Fibroblast of lung (primary cell): ENCODE measurements around the gene CTBP2. TPM values are rescaled to one million over a fixed set of nuclear protein-coding genes. Genes with fewer than 3 reads are reported as not detected.
A peak's percentile ranks its signal among the peaks of the same experiment; 100 is the strongest.

Experiments used
- DNase-seq, 2 donors: peaks; one replicate each; pipeline versions ENCODE4 v3.0.0 to v3.0.0-alpha.2; 2010; ENCODE audit warnings: low read depth in 2 of 2
- H2AFZ ChIP-seq: 2 replicates; pipeline ENCODE4 v1.5.1; 2012; ENCODE audit warnings: low read length, control low read depth, inconsistent platforms
- H3K27ac ChIP-seq: 2 replicates; pipeline ENCODE4 v1.5.1; 2011; ENCODE audit warnings: low read length, control low read depth; ENCODE audit not compliant: insufficient read depth
- H3K27me3 ChIP-seq: 2 replicates; pipeline ENCODE4 v1.5.1; 2011; ENCODE audit warnings: mild to moderate bottlenecking, low read length; ENCODE audit not compliant: control insufficient read depth, insufficient read depth
- H3K36me3 ChIP-seq: 2 replicates; pipeline ENCODE4 v1.5.1; 2011; ENCODE audit warnings: low read length; ENCODE audit not compliant: control insufficient read depth, insufficient read depth
- H3K4me1 ChIP-seq: 2 replicates; pipeline ENCODE4 v1.5.1; 2011; ENCODE audit warnings: low read length; ENCODE audit not compliant: control insufficient read depth, insufficient read depth; ENCODE audit errors: extremely low read depth
- H3K4me2 ChIP-seq: 2 replicates; pipeline ENCODE4 v1.5.1; 2011; ENCODE audit warnings: low read length, control low read depth; ENCODE audit not compliant: insufficient read depth; ENCODE audit errors: extremely low read depth
- H3K4me3 ChIP-seq, 4 experiments: fragments of 200-600 bp in 1 of 4; sonication (generic) in 1 of 4; replicated peaks in 1 of 4; 2 replicates each; pipeline ENCODE4 v1.5.1; 2011 to 2016; ENCODE audit warnings: low read length in 4 of 4, low read depth in 3 of 4, mild to moderate bottlenecking in 3 of 4, control low read depth in 2 of 4, inconsistent platforms in 1 of 4, mixed read lengths in 1 of 4; ENCODE audit not compliant: insufficient read depth in 1 of 4; ENCODE audit errors: control extremely low read depth in 1 of 4
- H3K79me2 ChIP-seq: 2 replicates; pipeline ENCODE4 v1.5.1; 2012; ENCODE audit warnings: mild to moderate bottlenecking, low read length, inconsistent platforms; ENCODE audit not compliant: control insufficient read depth, insufficient read depth
- H3K9ac ChIP-seq: 2 replicates; pipeline ENCODE4 v1.5.1; 2011; ENCODE audit warnings: mild to moderate bottlenecking, low read length, control low read depth; ENCODE audit not compliant: insufficient read depth
- H3K9me3 ChIP-seq: 2 replicates; pipeline ENCODE4 v1.5.1; 2012; ENCODE audit warnings: low read depth, low read length; ENCODE audit not compliant: control insufficient read depth, insufficient read depth
- H4K20me1 ChIP-seq: 2 replicates; pipeline ENCODE4 v1.5.1; 2011; ENCODE audit warnings: low read length; ENCODE audit not compliant: control insufficient read depth, insufficient read depth; ENCODE audit errors: extremely low read depth
- CTCF ChIP-seq, 2 donors: IDR thresholded peaks in 1 of 2; conservative IDR thresholded peaks in 1 of 2; 1 replicate in 1 of 2; 2 replicates in 1 of 2; pipeline ENCODE4 v1.5.1; 2011 to 2012; ENCODE audit warnings: low read length in 2 of 2, control low read depth in 1 of 2, inconsistent platforms in 1 of 2, low read depth in 1 of 2, mild to moderate bottlenecking in 1 of 2
- EZH2 ChIP-seq: IDR thresholded peaks from 2 replicates; pipeline ENCODE4 v1.5.1; 2012; ENCODE audit warnings: low read length, control low read depth, mild to moderate bottlenecking; ENCODE audit errors: missing control alignments
- polyA plus RNA-seq, 2 donors: library from polyadenylated mRNA; depleted of rRNA in 1 of 2; stranded (reverse) in 1 of 2; unstranded in 1 of 2; fragments of >200 nt; gene quantifications; 2 replicates each; pipeline ENCODE4 v1.2.1, GENCODE V29; 2011 to 2012; ENCODE audit warnings: missing spikeins in 1 of 2
- total RNA-seq: library from RNA; depleted of rRNA; stranded (reverse); fragments of >200 nt; gene quantifications from 2 replicates; pipeline ENCODE4 v1.2.1, GENCODE V29; 2014

CTBP2 gene
- total and polyA plus RNA-seq, 2 donors (not counting 1 experiment from before 2014, with no cell fraction given), result 72.1 to 73.3 TPM

- Histone ChIP-seq H3K4me2 (peak overlapping the region; percentile 85), H3K4me3 (peak overlapping the region in 1 of 4 experiments; percentile 45), H3K27me3 (no peaks in the 10 kb centered on the region), H3K9me3 (no peaks in the 10 kb centered on the region), H3K36me3 (no peaks in the 10 kb centered on the region), H3K79me2 (peaks cover 78% of the 10 kb centered on the region), H2AFZ (no peak overlapping the region), H4K20me1 (no peaks in the 10 kb centered on the region), H3K27ac (peak overlapping the region; percentile 91), H3K9ac (peak overlapping the region; percentile 72), H3K4me1 (peaks cover 43% of the 10 kb centered on the region)
- DNase-seq, result peak; percentile 94 to 99
- TF ChIP-seq CTCF (conservative IDR thresholded peaks at IDR 0.05 in 1 of 2, IDR thresholded peaks at IDR 0.05 in 1 of 2; ENCODE audit: low read depth in 1 of 2, low read length in 2 of 2), result no peak
- TF ChIP-seq EZH2, result no peak
Measured at GRCh38 chr10:125057158-125058001, 103.0 kb downstream of the CTBP2 start.

- Histone ChIP-seq H3K4me3 (peak overlapping the region in 2 of 4 experiments; percentile 14 to 45), H3K4me1 (peaks cover 36% of the 10 kb centered on the region), H3K4me2 (peak overlapping the region; percentile 85), H3K9me3 (no peaks in the 10 kb centered on the region), H4K20me1 (no peaks in the 10 kb centered on the region), H3K36me3 (no peaks in the 10 kb centered on the region), H3K27me3 (no peaks in the 10 kb centered on the region), H2AFZ (no peak overlapping the region), H3K79me2 (peaks cover 77% of the 10 kb centered on the region), H3K9ac (peak overlapping the region; percentile 72), H3K27ac (peak overlapping the region; percentile 91)
- DNase-seq, result no peak
- TF ChIP-seq EZH2 (no peak), CTCF (conservative IDR thresholded peaks at IDR 0.05 in 1 of 2, IDR thresholded peaks at IDR 0.05 in 1 of 2; ENCODE audit: low read depth in 1 of 2, low read length in 2 of 2) (no peak)
Measured at GRCh38 chr10:125056161-125057132, 103.9 kb downstream of the CTBP2 start.

- no peak overlapping the region for H3K27ac ChIP-seq
- no peaks in the 10 kb centered on the region for H3K9me3 ChIP-seq
- H3K4me3 ChIP-seq, result no peak overlapping the region
- peaks cover 27% of the 10 kb centered on the region for H3K4me1 ChIP-seq
- H2AFZ ChIP-seq, result no peak overlapping the region
- H3K79me2 ChIP-seq, result peaks cover 73% of the 10 kb centered on the region
- TF ChIP-seq EZH2, result no peak
- TF ChIP-seq CTCF (conservative IDR thresholded peaks at IDR 0.05 in 1 of 2, IDR thresholded peaks at IDR 0.05 in 1 of 2; ENCODE audit: low read depth in 1 of 2, low read length in 2 of 2), result no peak
- no peak overlapping the region for H3K4me2 ChIP-seq
- DNase-seq, result no peak
- no peaks in the 10 kb centered on the region for H3K36me3 ChIP-seq
- no peaks in the 10 kb centered on the region for H4K20me1 ChIP-seq
- no peak overlapping the region for H3K9ac ChIP-seq
- no peaks in the 10 kb centered on the region for H3K27me3 ChIP-seq
Measured at GRCh38 chr10:125055446-125055845, 104.9 kb downstream of the CTBP2 start.
